H1 (cell line): ENCODE results near the gene TUBA8. TPM values are rescaled to one million over a fixed set of nuclear protein-coding genes. Genes with fewer than 3 reads are reported as not detected.

Experiments
- CTCF ChIA-PET: fragments of 300-600 bp; sonication (Branson Sonifier 250); formaldehyde crosslinking; loops from one replicate; lab custom pipeline; 2021; ENCODE audit not compliant: partially characterized antibody; lab: Charles Lee
- POLR2A ChIA-PET: fragments of 300-600 bp; sonication (Branson Sonifier 250); formaldehyde crosslinking; loops from one replicate; lab custom pipeline; 2021; ENCODE audit warnings: inconsistent platforms; ENCODE audit not compliant: partially characterized antibody; lab: Charles Lee
- DNase-seq, 2 experiments: peaks; one replicate each; pipeline versions ENCODE4 v3.0.0 to v3.0.0-alpha.2; 2010 to 2022; ENCODE audit warnings: low spot score in 2 of 2, low read depth in 1 of 2, mixed read lengths in 1 of 2
- FAIRE-seq: peaks from 2 replicates; lab custom pipeline; 2011; peaks lifted over from hg19 to GRCh38; lab: Jason Lieb, UNC
- H2AFZ ChIP-seq: 2 replicates; pipeline ENCODE4 v1.8.1; 2012; ENCODE audit warnings: low read length, inconsistent platforms
- H2AK5ac ChIP-seq: 2 replicates; pipeline ENCODE4 v1.6.1; 2013; ENCODE audit warnings: low read depth, low read length
- H2BK120ac ChIP-seq: replicated peaks from 2 replicates; pipeline ENCODE3; 2013; ENCODE audit warnings: low read depth, low read length, inconsistent platforms
- H2BK12ac ChIP-seq: 2 replicates; pipeline ENCODE4 v1.6.1; 2013; ENCODE audit warnings: low read depth, low read length
- H2BK15ac ChIP-seq: 2 replicates; pipeline ENCODE4 v1.6.1; 2013; ENCODE audit warnings: low read length
- H2BK20ac ChIP-seq: 2 replicates; pipeline ENCODE4 v1.6.1; 2013; ENCODE audit warnings: low read length
- H2BK5ac ChIP-seq: 2 replicates; pipeline ENCODE4 v1.6.1; 2013; ENCODE audit warnings: low read depth, low read length
- H3K14ac ChIP-seq: 2 replicates; pipeline ENCODE4 v1.6.1; 2013; ENCODE audit warnings: inconsistent platforms; ENCODE audit not compliant: insufficient read length
- H3K18ac ChIP-seq: 2 replicates; pipeline ENCODE4 v1.6.1; 2013; ENCODE audit warnings: low read length; ENCODE audit errors: extremely low read depth
- H3K23ac ChIP-seq: 2 replicates; pipeline ENCODE4 v1.6.1; 2013; ENCODE audit warnings: inconsistent platforms; ENCODE audit not compliant: insufficient read length
- H3K23me2 ChIP-seq: 2 replicates; pipeline ENCODE4 v1.6.1; 2013; ENCODE audit warnings: low read depth, low read length
- H3K27ac ChIP-seq: 2 replicates; pipeline ENCODE4 v1.6.1; 2011; ENCODE audit warnings: low read depth, low read length, inconsistent platforms
- H3K27me3 ChIP-seq, 4 experiments: replicated peaks in 1 of 4; 1 replicate in 1 of 4; 2 replicates in 3 of 4; pipeline versions ENCODE4 v1.6.1 to v1.8.1; 2011 to 2013; ENCODE audit warnings: low read length in 3 of 4, mild to moderate bottlenecking in 3 of 4, inconsistent platforms in 2 of 4, mixed read lengths in 2 of 4, moderate library complexity in 1 of 4; ENCODE audit not compliant: control insufficient read depth in 3 of 4, insufficient read depth in 3 of 4; ENCODE audit errors: extremely low read depth in 1 of 4
- H3K36me3 ChIP-seq, 4 experiments: 2 replicates each; pipeline versions ENCODE4 v1.6.1 to v1.8.1; 2011 to 2013; ENCODE audit warnings: mild to moderate bottlenecking in 4 of 4, low read length in 3 of 4, moderate library complexity in 2 of 4, control low read depth in 1 of 4, inconsistent platforms in 1 of 4; ENCODE audit not compliant: insufficient read depth in 4 of 4, control insufficient read depth in 2 of 4
- H3K4ac ChIP-seq: replicated peaks from 2 replicates; pipeline ENCODE3; 2013; ENCODE audit warnings: low read length, low read depth, mixed read lengths, inconsistent platforms; ENCODE audit not compliant: insufficient read length
- H3K4me1 ChIP-seq, 4 experiments: replicated peaks in 1 of 4; 1 replicate in 1 of 4; 2 replicates in 3 of 4; pipeline versions ENCODE4 v1.6.1 to v1.8.1; 2011 to 2013; ENCODE audit warnings: low read length in 3 of 4, inconsistent platforms in 2 of 4, mixed read lengths in 1 of 4; ENCODE audit not compliant: insufficient read depth in 4 of 4, control insufficient read depth in 3 of 4
- H3K4me2 ChIP-seq, 2 experiments: 2 replicates each; pipeline versions ENCODE4 v1.6.1 to v1.8.1; 2011 to 2013; ENCODE audit warnings: low read depth in 2 of 2, low read length in 2 of 2, control low read depth in 1 of 2, inconsistent platforms in 1 of 2, mild to moderate bottlenecking in 1 of 2; ENCODE audit not compliant: insufficient read depth in 1 of 2
- H3K4me3 ChIP-seq, 4 experiments: fragments of 200-600, 300-600 bp in 1 of 4; sonication (generic), shearing (Covaris generic), sonication (Bioruptor Twin) in 1 of 4; 2 replicates each; pipeline versions ENCODE4 v1.5.1 to v1.8.1; 2011 to 2016; ENCODE audit warnings: low read length in 4 of 4, low read depth in 3 of 4, control low read depth in 2 of 4, inconsistent platforms in 2 of 4, mild to moderate bottlenecking in 2 of 4, mixed read lengths in 1 of 4, moderate library complexity in 1 of 4; ENCODE audit not compliant: insufficient read depth in 2 of 4; ENCODE audit errors: extremely low read depth in 1 of 4
- H3K56ac ChIP-seq: replicated peaks from 2 replicates; pipeline ENCODE3; 2013; ENCODE audit warnings: low read depth, mild to moderate bottlenecking, mixed read lengths, low read length, inconsistent platforms; ENCODE audit not compliant: insufficient read length
- H3K79me1 ChIP-seq: 2 replicates; pipeline ENCODE4 v1.6.1; 2013; ENCODE audit warnings: low read depth, low read length, control low read depth
- H3K79me2 ChIP-seq, 2 experiments: 2 replicates each; pipeline versions ENCODE4 v1.6.1 to v1.8.1; 2012 to 2013; ENCODE audit warnings: low read length in 2 of 2, mild to moderate bottlenecking in 2 of 2, inconsistent platforms in 1 of 2; ENCODE audit not compliant: insufficient read depth in 2 of 2, control insufficient read depth in 1 of 2
- H3K9ac ChIP-seq, 4 experiments: replicated peaks in 1 of 4; 1 replicate in 1 of 4; 2 replicates in 3 of 4; pipeline versions ENCODE4 v1.6.1 to v1.8.1; 2011 to 2013; ENCODE audit warnings: low read depth in 3 of 4, low read length in 3 of 4, control low read depth in 2 of 4, mild to moderate bottlenecking in 2 of 4, moderate library complexity in 2 of 4, inconsistent platforms in 1 of 4; ENCODE audit errors: extremely low read depth in 1 of 4
- H3K9me3 ChIP-seq, 2 experiments: 2 replicates each; pipeline versions ENCODE4 v1.6.1 to v1.8.1; 2012 to 2013; ENCODE audit warnings: mild to moderate bottlenecking in 2 of 2, moderate library complexity in 2 of 2, control low read depth in 1 of 2, inconsistent platforms in 1 of 2, low read depth in 1 of 2, low read length in 1 of 2, mixed read lengths in 1 of 2; ENCODE audit not compliant: insufficient read depth in 2 of 2
- H4K20me1 ChIP-seq, 2 experiments: replicated peaks in 1 of 2; 2 replicates each; pipeline versions ENCODE3 to v1.8.1; 2011 to 2013; ENCODE audit warnings: inconsistent platforms in 2 of 2, low read length in 2 of 2, mild to moderate bottlenecking in 1 of 2; ENCODE audit not compliant: insufficient read depth in 2 of 2, control insufficient read depth in 1 of 2
- H4K5ac ChIP-seq: 2 replicates; pipeline ENCODE4 v1.6.1; 2013; ENCODE audit warnings: low read length, low read depth, mixed read lengths, inconsistent platforms; ENCODE audit not compliant: insufficient read length
- H4K8ac ChIP-seq: 2 replicates; pipeline ENCODE4 v1.8.0; 2013; ENCODE audit warnings: mild to moderate bottlenecking, moderate library complexity, low read length, inconsistent platforms; ENCODE audit not compliant: insufficient read depth; ENCODE audit errors: extremely low read depth
- H4K91ac ChIP-seq: replicated peaks from 2 replicates; pipeline ENCODE3; 2013; ENCODE audit warnings: low read length, mixed read lengths, inconsistent platforms; ENCODE audit not compliant: insufficient read length
- ASH2L ChIP-seq: fragments of 200-600, 300-600 bp; sonication (generic); IDR thresholded peaks from one replicate; pipeline ENCODE4 v1.7.1; 2017; ENCODE audit warnings: low read length
- EGR1 ChIP-seq: IDR thresholded peaks from 2 replicates; pipeline ENCODE4 v1.6.1; 2011; ENCODE audit warnings: low read depth, low read length, borderline replicate concordance
- GABPA ChIP-seq: IDR thresholded peaks from 2 replicates; pipeline ENCODE4 v1.6.1; 2011; ENCODE audit warnings: mild to moderate bottlenecking, low read length, moderate library complexity, borderline replicate concordance; ENCODE audit not compliant: insufficient read depth
- KDM5A ChIP-seq: fragments of 200-600 bp; IDR thresholded peaks from 2 replicates; pipeline ENCODE4 v1.7.1; 2012; ENCODE audit warnings: mild to moderate bottlenecking, low read length, inconsistent platforms, mixed read lengths
- SP2 ChIP-seq: IDR thresholded peaks from 2 replicates; pipeline ENCODE4 v1.6.1; 2012; ENCODE audit warnings: mild to moderate bottlenecking, low read length, inconsistent platforms
- WGBS, 2 experiments: shearing (Covaris generic) in 1 of 2; methylation state at CpG; one replicate each; pipeline versions ENCODE4 v1.1.6 to v1.1.7; 2013 to 2015; ENCODE audit warnings: low lambda C conversion rate in 2 of 2, mixed read lengths in 2 of 2, inconsistent platforms in 1 of 2, low coverage in 1 of 2, missing lambda C conversion rate in 1 of 2; ENCODE audit not compliant: insufficient replicate concordance in 2 of 2, insufficient coverage in 1 of 2, insufficient read length in 1 of 2; ENCODE audit errors: extremely low coverage in 1 of 2, missing lambda C conversion rate in 1 of 2; 5-methylcytosine and 5-hydroxymethylcytosine counted together
- polyA plus RNA-seq, 7 experiments: library from polyadenylated mRNA; depleted of rRNA in 3 of 7; stranded (reverse) in 5 of 7; unstranded in 2 of 7; fragments of >200 nt in 5 of 7; fragments of 200-250 nt in 2 of 7; gene quantifications; 1 replicate in 5 of 7; 2 replicates in 1 of 7; 4 replicates in 1 of 7; pipeline versions ENCODE4 v1.2.1 to v1.2.3, GENCODE V29; 2011 to 2013; ENCODE audit warnings: missing spikeins in 2 of 7, mixed read lengths in 2 of 7
- total RNA-seq: library from RNA; stranded (reverse); fragmentation: NEBNext Ultra II Directional; extraction: Animal tissue kit (Norgen Biotek cat#: 25700); gene quantifications from 2 replicates; pipeline ENCODE4 v1.2.1, GENCODE V29; 2021

Gene TUBA8
- total and polyA plus RNA-seq, 2 of the 8 experiments (the other 6 are each of a cell fraction or from before 2014, with no cell fraction given) = 1.0 to 4.0 TPM

DNA sequence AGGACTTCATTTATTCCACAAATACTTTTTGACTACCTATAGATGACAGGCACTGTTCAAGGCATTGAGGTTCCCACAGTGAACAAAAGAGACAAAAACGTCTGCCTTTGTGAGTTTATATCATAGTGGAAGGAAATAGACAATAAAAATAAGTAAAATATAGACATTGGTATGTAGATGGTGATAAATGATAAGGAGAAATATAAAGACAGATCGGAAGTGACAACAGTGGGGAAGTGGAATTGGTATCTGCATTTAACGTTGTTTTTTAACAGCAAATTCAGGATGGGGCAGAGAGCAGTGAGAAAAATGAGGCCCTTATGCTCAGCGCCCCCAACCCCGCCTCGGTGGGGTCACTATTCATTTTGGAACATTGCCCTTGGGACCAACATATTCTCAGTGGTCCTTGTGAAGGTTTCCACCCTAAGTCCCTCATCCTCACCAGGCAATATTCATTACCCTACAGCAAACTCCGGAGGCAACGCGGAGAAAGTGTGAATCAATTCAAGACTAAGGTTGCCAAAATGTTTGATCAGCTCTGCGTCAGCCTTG lies 33.4 kb upstream of the TUBA8 start:
- Histone ChIP-seq H3K18ac (peak overlapping the region; percentile 79; the same call in 1 of the 2 replicates), H2AFZ (peak overlapping the region; percentile 99)
- no peak for TF ChIP-seq GABPA
- no peak for TF ChIP-seq ASH2L
- TF ChIP-seq SP2 = no peak
- TF ChIP-seq EGR1 = no peak
- 0 out of 2 replicates have a peak, but pooled peaks have one; percentile 13 for TF ChIP-seq KDM5A
- TF ChIP-seq, all 59 proteins: peak for 1
- no peak overlapping the region for H3K4ac ChIP-seq
- H3K23ac ChIP-seq = no peak overlapping the region
- peak overlapping the region; percentile 71 to 88 for H3K4me2 ChIP-seq
- no peak overlapping the region for H3K14ac ChIP-seq
- no peak overlapping the region for H2BK20ac ChIP-seq
- FAIRE-seq (no peak), DNase-seq (no peak)
- CTCF ChIA-PET = interaction anchor here (0.7 to 11.5 kb wide), 23 partner anchors 11 to 1019 kb away, joined by 3 to 163 read pairs (median 8); no protein-coding TSS in a partner anchor
- peak overlapping the region; percentile 32 for H4K91ac ChIP-seq
- H3K36me3 ChIP-seq = peaks cover 6 to 15% (median 8%) of the 10 kb centered on the region in 4 experiments; a peak in 5 of 8 replicates
- H4K5ac ChIP-seq = peak overlapping the region; percentile 65
- H2BK5ac ChIP-seq = 0 out of 2 replicates have a peak overlapping the region, but pooled peaks have one; percentile 35
- no peak overlapping the region for H2AK5ac ChIP-seq
- no peaks in the 10 kb centered on the region for H3K9me3 ChIP-seq
- H3K9ac ChIP-seq = peak overlapping the region; percentile 51 to 79 (median 71); a peak in 5 of 7 replicates
- H3K79me2 ChIP-seq = peaks cover 0 to 28% of the 10 kb centered on the region in 2 experiments; a peak in 3 of 4 replicates
- no peaks in the 10 kb centered on the region for H4K20me1 ChIP-seq
- H3K56ac ChIP-seq = no peak overlapping the region
- no peak overlapping the region for H4K8ac ChIP-seq
- H2BK120ac ChIP-seq = no peak overlapping the region
- H2BK12ac ChIP-seq = no peak overlapping the region
- 0 out of 7 replicates have a peak, but pooled peaks cover 0 to 3% (median 0%) of the 10 kb centered on the region in 4 experiments for H3K4me1 ChIP-seq
- H2BK15ac ChIP-seq = no peak overlapping the region
- peaks cover 6% of the 10 kb centered on the region for H3K79me1 ChIP-seq
- H3K23me2 ChIP-seq = peaks cover 2% of the 10 kb centered on the region; the same call in 1 of the 2 replicates
- H3K27me3 ChIP-seq = no peaks in the 10 kb centered on the region
- WGBS, 2 experiments = 38 to 100% methylated on average over 1 to 10 of the region's 10 CpGs
- no peak overlapping the region for H3K27ac ChIP-seq
- peak overlapping the region; percentile 88 to 99 (median 97) for H3K4me3 ChIP-seq
- POLR2A ChIA-PET = interaction anchor here (0.7 to 1.7 kb wide), 6 partner anchors 9 to 247 kb away, joined by 3 to 6 read pairs (median 3); no protein-coding TSS in a partner anchor
